ENCODE data around the gene MPIG6B. TPM values are rescaled to one million over a fixed set of nuclear protein-coding genes. Genes with fewer than 3 reads are reported as not detected.

The MPIG6B gene
- total RNA-seq, 1 experiment from 2014 or later, result not detected

- Histone ChIP-seq H3K79me2 (ENCODE audit: insufficient read depth, low read length) (peaks cover 2% of the 10 kb centered on the region; the same call in 1 of the 2 replicates), H3K18ac (ENCODE audit: insufficient read length, low read depth, low read length) (no peak within 1 kb of the TSS), H4K5ac (ENCODE audit: insufficient read length, low read depth, low read length) (no peak within 1 kb of the TSS), H3K56ac (ENCODE audit: insufficient read length, low read depth, low read length) (no peak within 1 kb of the TSS), H3T11ph (ENCODE audit: low read length) (no peak within 1 kb of the TSS), H3K9ac (ENCODE audit: extremely low read depth, insufficient read length, low read length) (no peak within 1 kb of the TSS), H3K23ac (ENCODE audit: insufficient read length, low read depth, low read length) (no peak within 1 kb of the TSS), H2BK5ac (ENCODE audit: insufficient read length, low read length) (no peak within 1 kb of the TSS), H2BK15ac (ENCODE audit: low read depth, low read length) (no peak within 1 kb of the TSS), H4K20me1 (ENCODE audit: control insufficient read depth, insufficient read depth, insufficient read length) (no peaks in the 10 kb centered on the region), H3K4ac (ENCODE audit: low read depth, low read length) (no peak within 1 kb of the TSS), H3K23me2 (ENCODE audit: insufficient read length, low read depth, low read length, poor library complexity, severe bottlenecking) (peaks cover 6% of the 10 kb centered on the region), H2AFZ (ENCODE audit: low read length) (no peak within 1 kb of the TSS), H3K14ac (ENCODE audit: insufficient read depth, low read length) (no peak within 1 kb of the TSS), H2BK20ac (ENCODE audit: low read depth, low read length, poor library complexity, severe bottlenecking) (no peak within 1 kb of the TSS), H2AK5ac (ENCODE audit: insufficient read length, low read length) (no peak within 1 kb of the TSS), H2BK12ac (ENCODE audit: insufficient read length, low read depth, low read length) (no peak within 1 kb of the TSS), H3K4me2 (ENCODE audit: insufficient read depth, insufficient read length, low read length) (no peak within 1 kb of the TSS), H3K79me1 (ENCODE audit: insufficient read depth, low read depth, low read length, poor library complexity, severe bottlenecking) (peaks cover 5% of the 10 kb centered on the region), H3K4me1 (ENCODE audit: insufficient read depth, low read length) (peaks cover 4% of the 10 kb centered on the region; the same call in 1 of the 2 replicates), H2BK120ac (ENCODE audit: low read depth, low read length, poor library complexity, severe bottlenecking) (no peak within 1 kb of the TSS), H3K27ac (ENCODE audit: insufficient read length, low read depth, low read length) (no peak within 1 kb of the TSS), H3K9me3 (ENCODE audit: control insufficient read depth, low read depth, low read length) (no peaks in the 10 kb centered on the region), H4K91ac (ENCODE audit: insufficient read length, low read depth, low read length) (no peak within 1 kb of the TSS), H4K8ac (replicated peaks; ENCODE audit: insufficient read length, low read depth, low read length) (no peak within 1 kb of the TSS), H3K27me3 (ENCODE audit: insufficient read depth, low read length) (no peaks in the 10 kb centered on the region)
- Mint-ChIP-seq H3K4me1 (peaks cover 18 to 21% of the 10 kb centered on the region in 2 experiments), H3K27me3 (ENCODE audit: low read depth) (peaks cover 3% of the 10 kb centered on the region; the same call in 1 of the 2 replicates), H3K4me3 (no peak within 1 kb of the TSS), H3K9me3 (no peaks in the 10 kb centered on the region; a peak in 1 of 5 replicates), H3K27ac (peak within 1 kb of the TSS in 1 of 3 experiments; percentile 54; a peak in 1 of 7 replicates), H3K36me3 (ENCODE audit: insufficient read depth in 1 of 3, low read depth in 3 of 3) (no peaks in the 10 kb centered on the region)
- no peak for TF ChIP-seq CTCF (conservative IDR thresholded peaks at IDR 0.05)
- DNase-seq, result no peak
- no CpG with 5 or more reads among the region's 3 CpGs for WGBS (ENCODE audit: extremely low coverage, insufficient read length, low lambda C conversion rate)
Measured at GRCh38 chr6:31706599-31706998, 16.6 kb upstream of the MPIG6B start, which contains the start of gene LY6G6F. Gene LY6G6F (plus strand): TSS chr6:31706866. CDS start chr6:31706907, 41 bp downstream.
